NB4 (cell line): ENCODE measurements around the gene CCDC178.

Experiments
- DNase-seq: peaks from one replicate; pipeline ENCODE4 v3.0.0; 2010; ENCODE audit warnings: low read depth
- H3K4me3 ChIP-seq: one replicate; pipeline ENCODE4 v1.5.1; 2011; ENCODE audit warnings: mild to moderate bottlenecking, low read depth, low read length, moderate library complexity
- CTCF ChIP-seq: IDR thresholded peaks from one replicate; pipeline ENCODE4 v1.5.1; 2012; ENCODE audit warnings: low read depth, low read length
- MAX ChIP-seq: IDR thresholded peaks from 2 replicates; pipeline ENCODE4 v1.6.1; 2011; ENCODE audit warnings: low read depth, low read length
- MYC ChIP-seq: IDR thresholded peaks from 2 replicates; pipeline ENCODE4 v1.6.1; 2011; ENCODE audit warnings: low read depth, low read length
- POLR2A ChIP-seq: IDR thresholded peaks from 2 replicates; pipeline ENCODE4 v1.6.1; 2011; ENCODE audit warnings: mild to moderate bottlenecking; ENCODE audit not compliant: insufficient read length; ENCODE audit errors: extremely low read depth

CCDC178 gene

GRCh38 chr18:33440060-33441043, at the start of gene CCDC178:
TSS of gene CCDC178 (minus strand) at chr18:33440721. CDS start at chr18:33412088, 28,633 bp downstream.
- H3K4me3 ChIP-seq = no peak within 1 kb of the TSS
- TF ChIP-seq POLR2A = no peak
- TF ChIP-seq CTCF = no peak
- TF ChIP-seq MYC = no peak
- TF ChIP-seq MAX = no peak
- DNase-seq = no peak

- TF ChIP-seq MAX = no peak
- TF ChIP-seq MYC = no peak
- H3K4me3 ChIP-seq = no peak overlapping the region
- DNase-seq = no peak
Measured at GRCh38 chr18:33483908-33484307, 43.4 kb upstream of the CCDC178 start.

- no peak overlapping the region for H3K4me3 ChIP-seq
- TF ChIP-seq CTCF (no peak), POLR2A (no peak), MYC (no peak), MAX (no peak)
- no peak for DNase-seq
Measured at GRCh38 chr18:33472509-33472908, 32.0 kb upstream of the CCDC178 start.

- H3K4me3 ChIP-seq = no peak overlapping the region
- TF ChIP-seq POLR2A = no peak
- TF ChIP-seq CTCF = no peak
- no peak for TF ChIP-seq MYC
- TF ChIP-seq MAX = no peak
- no peak for DNase-seq
Measured at GRCh38 chr18:33470216-33470615, 29.7 kb upstream of the CCDC178 start.

GRCh38 chr18:33469699-33470098, 29.2 kb upstream of the CCDC178 start:
- no peak overlapping the region for H3K4me3 ChIP-seq
- TF ChIP-seq POLR2A (no peak), CTCF (no peak), MAX (no peak), MYC (no peak)
- DNase-seq = no peak

GRCh38 chr18:33467531-33467930, 27.0 kb upstream of the CCDC178 start:
- TF ChIP-seq CTCF (no peak), POLR2A (no peak), MYC (no peak), MAX (no peak)
- DNase-seq = no peak
- H3K4me3 ChIP-seq = no peak overlapping the region
